Right renal pelvis (tissue), 4 donors: ENCODE data around the gene DIO3. TPM values are rescaled to one million over a fixed set of nuclear protein-coding genes. Genes with fewer than 3 reads are reported as not detected.
"Not testable (repeated sequence)": the region's sequence is repeated elsewhere in the genome, so short reads cannot be mapped to it uniquely, and the experiment has no call there.

Experiments
- DNase-seq, 4 donors: peaks; one replicate each; pipeline ENCODE4 v3.0.0-alpha.2; 2013; ENCODE audit warnings: low read depth in 4 of 4, low spot score in 3 of 4, missing footprints in 1 of 4
- polyA plus RNA-seq, 4 donors: library from polyadenylated mRNA; unstranded; fragments of 120-200 nt; gene quantifications; one replicate each; pipeline ENCODE4 v1.2.1, GENCODE V29; 2013; ENCODE audit not compliant: insufficient read length in 4 of 4

Gene DIO3
- polyA plus RNA-seq, 4 donors: 0.10 to 0.47 (median 0.13) TPM

GRCh38 chr14:101540481-101541462 lies 20.5 kb upstream of the DIO3 start:
- no peak for DNase-seq

GRCh38 chr14:101542391-101542790 lies 18.9 kb upstream of the DIO3 start:
- DNase-seq: no peak

GRCh38 chr14:101543814-101544213 lies 17.5 kb upstream of the DIO3 start:
- no peak for DNase-seq

- no peak for DNase-seq
These were observed 16.7 kb upstream of the DIO3 start for GRCh38 chr14:101544550-101544949.

GRCh38 chr14:101546706-101547105 lies 14.6 kb upstream of the DIO3 start:
- no peak for DNase-seq

GRCh38 chr14:101547107-101547738 lies 14.1 kb upstream of the DIO3 start:
- no peak for DNase-seq

GRCh38 chr14:101547961-101548669 lies 13.2 kb upstream of the DIO3 start:
- no peak for DNase-seq

- DNase-seq: no peak
These were observed 12.6 kb upstream of the DIO3 start for GRCh38 chr14:101548710-101549109.

- DNase-seq: no peak
These were observed 12.1 kb upstream of the DIO3 start for GRCh38 chr14:101549154-101549553.

- DNase-seq: not testable (repeated sequence)
These were observed 10.9 kb upstream of the DIO3 start for GRCh38 chr14:101550202-101550912.

- no peak for DNase-seq
These were observed 9.3 kb upstream of the DIO3 start for GRCh38 chr14:101551729-101552595.

- no peak for DNase-seq
These were observed 8.5 kb upstream of the DIO3 start for GRCh38 chr14:101552786-101553231.

GRCh38 chr14:101553393-101553792 lies 7.9 kb upstream of the DIO3 start:
- DNase-seq: no peak

GRCh38 chr14:101553931-101554330 lies 7.4 kb upstream of the DIO3 start:
- no peak for DNase-seq

GRCh38 chr14:101554991-101555668 lies 6.2 kb upstream of the DIO3 start:
- no peak for DNase-seq

- not testable (repeated sequence) for DNase-seq
These were observed 5.6 kb upstream of the DIO3 start for GRCh38 chr14:101555669-101556043.

GRCh38 chr14:101556131-101556530 lies 5.2 kb upstream of the DIO3 start:
- no peak for DNase-seq

GRCh38 chr14:101556566-101557320 lies 4.6 kb upstream of the DIO3 start:
- no peak for DNase-seq
